Endothelial cell of umbilical vein (primary cell): ENCODE measurements around the gene FPGS. TPM values are rescaled to one million over a fixed set of nuclear protein-coding genes. Genes with fewer than 3 reads are reported as not detected.

Experiments used
- BruUV-seq: library from RNA; stranded (reverse); fragments of 400-500 nt; replicated peaks from 2 replicates; lab custom pipeline; 2021; lab: Mats Ljungman, UMichigan
- CTCF ChIA-PET: fragments of 300-600, 350-600 bp; sonication (Branson Sonifier 250); formaldehyde crosslinking; loops from one replicate; lab custom pipeline; 2021; ENCODE audit warnings: antibody characterized with exemption, inconsistent platforms; lab: Charles Lee
- POLR2A ChIA-PET: fragments of 300-600, 350-600 bp; sonication (Branson Sonifier 250); formaldehyde crosslinking; loops from one replicate; lab custom pipeline; 2021; ENCODE audit warnings: antibody characterized with exemption, inconsistent platforms; lab: Charles Lee
- DNase-seq: peaks from one replicate; pipeline ENCODE4 v3.0.0-alpha.2; 2011; ENCODE audit warnings: low read depth, low spot score
- FAIRE-seq: peaks from 2 replicates; lab custom pipeline; 2011; peaks lifted over from hg19 to GRCh38; lab: Jason Lieb, UNC
- H2AFZ ChIP-seq: 2 replicates; pipeline ENCODE4 v1.6.0; 2012; ENCODE audit warnings: low read depth, low read length, control low read depth, inconsistent platforms
- H3K27ac ChIP-seq: 2 replicates; pipeline ENCODE4 v1.5.1; 2011; ENCODE audit warnings: low read depth, mild to moderate bottlenecking, control low read depth, low read length, moderate library complexity; ENCODE audit not compliant: insufficient read depth
- H3K27me3 ChIP-seq, 2 experiments: 2 replicates each; pipeline versions ENCODE4 v1.6.0 to v1.6.1; 2011; ENCODE audit warnings: low read length in 2 of 2, mixed read lengths in 1 of 2; ENCODE audit not compliant: control insufficient read depth in 2 of 2, insufficient read depth in 2 of 2
- H3K36me3 ChIP-seq, 2 experiments: 2 replicates in 1 of 2; 3 replicates in 1 of 2; pipeline ENCODE4 v1.5.1; 2011; ENCODE audit warnings: low read length in 2 of 2, mild to moderate bottlenecking in 1 of 2, moderate library complexity in 1 of 2; ENCODE audit not compliant: control insufficient read depth in 2 of 2, insufficient read depth in 2 of 2; ENCODE audit errors: extremely low read depth in 1 of 2
- H3K4me1 ChIP-seq: 3 replicates; pipeline ENCODE4 v1.5.1; 2011; ENCODE audit warnings: mild to moderate bottlenecking, low read length; ENCODE audit not compliant: control insufficient read depth, insufficient read depth; ENCODE audit errors: extremely low read depth
- H3K4me2 ChIP-seq: 2 replicates; pipeline ENCODE4 v1.6.1; 2011; ENCODE audit warnings: low read length, control low read depth, mixed read lengths; ENCODE audit not compliant: insufficient read depth
- H3K4me3 ChIP-seq, 3 experiments: fragments of 200-600 bp in 1 of 3; sonication (generic), shearing (Covaris generic) in 1 of 3; replicated peaks in 1 of 3; 2 replicates each; pipeline ENCODE4 v1.5.1; 2011 to 2016; ENCODE audit warnings: control low read depth in 3 of 3, low read length in 3 of 3, mild to moderate bottlenecking in 2 of 3, inconsistent platforms in 1 of 3, low read depth in 1 of 3, moderate library complexity in 1 of 3; ENCODE audit not compliant: insufficient read depth in 1 of 3
- H3K79me2 ChIP-seq: 2 replicates; pipeline ENCODE4 v1.6.0; 2012; ENCODE audit warnings: low read length, inconsistent platforms; ENCODE audit not compliant: control insufficient read depth, insufficient read depth
- H3K9ac ChIP-seq: replicated peaks from 2 replicates; pipeline ENCODE3; 2011; ENCODE audit warnings: low read length, control low read depth; ENCODE audit not compliant: insufficient read depth; ENCODE audit errors: extremely low read depth
- H3K9me1 ChIP-seq: replicated peaks from 3 replicates; pipeline ENCODE4 v1.6.0; 2011; ENCODE audit warnings: mild to moderate bottlenecking, low read length; ENCODE audit not compliant: control insufficient read depth, insufficient read depth; ENCODE audit errors: extremely low read depth
- H3K9me3 ChIP-seq: replicated peaks from 2 replicates; pipeline ENCODE4 v1.5.1; 2012; ENCODE audit warnings: low read length, inconsistent platforms; ENCODE audit not compliant: control insufficient read depth, insufficient read depth
- H4K20me1 ChIP-seq: replicated peaks from 2 replicates; pipeline ENCODE3; 2011; ENCODE audit warnings: mild to moderate bottlenecking, low read length; ENCODE audit not compliant: control insufficient read depth, insufficient read depth; ENCODE audit errors: extremely low read depth
- EZH2 ChIP-seq: IDR thresholded peaks from 2 replicates; pipeline ENCODE4 v1.6.1; 2012; ENCODE audit warnings: borderline replicate concordance, low read depth, mild to moderate bottlenecking, moderate library complexity, low read length, inconsistent platforms; ENCODE audit not compliant: severe bottlenecking
- FOS ChIP-seq: IDR thresholded peaks from 2 replicates; pipeline ENCODE4 v1.6.1; 2011; ENCODE audit warnings: mild to moderate bottlenecking, low read length, moderate library complexity, borderline replicate concordance; ENCODE audit not compliant: insufficient read depth
- GATA2 ChIP-seq: IDR thresholded peaks from 2 replicates; pipeline ENCODE4 v1.7.0; 2011; ENCODE audit warnings: low read depth, mild to moderate bottlenecking, moderate library complexity, mixed read lengths, low read length; ENCODE audit not compliant: insufficient read length, insufficient read depth
- JUN ChIP-seq: IDR thresholded peaks from 2 replicates; pipeline ENCODE4 v1.6.1; 2011; ENCODE audit warnings: borderline replicate concordance, low read depth; ENCODE audit not compliant: insufficient read length, insufficient read depth
- MYC ChIP-seq: IDR thresholded peaks from one replicate; pipeline ENCODE4 v1.6.1; 2011; ENCODE audit warnings: mild to moderate bottlenecking, low read depth, low read length
- POLR2AphosphoS5 ChIP-seq: IDR thresholded peaks from 2 replicates; pipeline ENCODE4 v1.6.1; 2012; ENCODE audit warnings: low read depth, mild to moderate bottlenecking, control low read depth, low read length, moderate library complexity; ENCODE audit not compliant: insufficient read depth
- dilution Hi-C: fragments of 300-500 bp; cut with MboI; formaldehyde crosslinking; loops from one replicate; pipeline ENCODE4 v1.15.0; 2019; ENCODE audit warnings: low sequenced_read_pairs; ENCODE audit not compliant: extremely low pct_ligation_motif_present
- intact Hi-C: fragments of 100-400 bp; cut with micrococcal nuclease; formaldehyde crosslinking; loops from one replicate; pipeline ENCODE4 v1.10.0; 2022
- polyA plus RNA-seq, 4 experiments: library from polyadenylated mRNA; depleted of rRNA in 3 of 4; stranded (reverse) in 3 of 4; unstranded in 1 of 4; fragments of >200 nt; gene quantifications; 2 replicates each; pipeline versions ENCODE4 v1.2.1 to v1.2.3, GENCODE V29; 2011 to 2012; ENCODE audit warnings: missing spikeins in 1 of 4
- total RNA-seq: library from RNA; stranded (reverse); gene quantifications from 2 replicates; pipeline ENCODE4 v1.2.3, GENCODE V29; 2021
- TF ChIP-seq, protein P1 (sequence below): IDR thresholded peaks from 2 replicates; pipeline ENCODE4 v1.6.1; 2011; ENCODE audit not compliant: insufficient read depth, insufficient read length
- TF ChIP-seq, protein P2 (sequence below), 2 donors: IDR thresholded peaks; 1 replicate in 1 of 2; 2 replicates in 1 of 2; pipeline ENCODE4 v1.5.1; 2011; ENCODE audit warnings: low read length in 2 of 2, mild to moderate bottlenecking in 2 of 2, moderate library complexity in 2 of 2, control low read depth in 1 of 2, inconsistent platforms in 1 of 2, low read depth in 1 of 2; ENCODE audit not compliant: insufficient read depth in 1 of 2; ENCODE audit errors: extremely low read depth in 1 of 2

The FPGS gene
- total and polyA plus RNA-seq, 2 donors (not counting 3 experiments of a cell fraction or from before 2014, with no cell fraction given) = 77.7 to 90.2 TPM

DNA sequence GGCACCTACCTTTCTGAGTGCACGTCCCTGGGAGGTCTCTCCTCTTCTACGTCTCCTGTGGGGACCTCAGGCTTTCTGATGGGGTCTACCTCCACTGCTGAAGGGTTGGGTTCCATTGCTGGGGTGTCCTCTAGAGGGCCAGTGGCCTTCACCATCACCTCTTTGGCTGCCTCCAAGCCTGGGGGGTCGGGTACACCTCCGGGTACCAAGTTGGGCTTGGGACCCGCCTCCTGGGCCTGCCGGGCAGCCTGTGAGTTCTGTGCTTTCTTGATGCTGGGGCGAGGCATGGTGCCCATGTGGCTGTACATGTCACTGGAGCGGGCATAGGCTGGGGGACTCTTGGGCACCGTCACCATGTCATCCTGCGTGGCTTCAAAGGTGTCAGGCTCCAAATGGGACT is 28.7 kb upstream of the FPGS start:
- POLR2A ChIA-PET = no interaction called here
- no peak for TF ChIP-seq EZH2
- no peak for TF ChIP-seq GATA2
- TF ChIP-seq JUN = no peak
- TF ChIP-seq, protein P1, sequence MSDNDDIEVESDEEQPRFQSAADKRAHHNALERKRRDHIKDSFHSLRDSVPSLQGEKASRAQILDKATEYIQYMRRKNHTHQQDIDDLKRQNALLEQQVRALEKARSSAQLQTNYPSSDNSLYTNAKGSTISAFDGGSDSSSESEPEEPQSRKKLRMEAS = no peak
- TF ChIP-seq MYC = no peak
- TF ChIP-seq, protein P2, sequence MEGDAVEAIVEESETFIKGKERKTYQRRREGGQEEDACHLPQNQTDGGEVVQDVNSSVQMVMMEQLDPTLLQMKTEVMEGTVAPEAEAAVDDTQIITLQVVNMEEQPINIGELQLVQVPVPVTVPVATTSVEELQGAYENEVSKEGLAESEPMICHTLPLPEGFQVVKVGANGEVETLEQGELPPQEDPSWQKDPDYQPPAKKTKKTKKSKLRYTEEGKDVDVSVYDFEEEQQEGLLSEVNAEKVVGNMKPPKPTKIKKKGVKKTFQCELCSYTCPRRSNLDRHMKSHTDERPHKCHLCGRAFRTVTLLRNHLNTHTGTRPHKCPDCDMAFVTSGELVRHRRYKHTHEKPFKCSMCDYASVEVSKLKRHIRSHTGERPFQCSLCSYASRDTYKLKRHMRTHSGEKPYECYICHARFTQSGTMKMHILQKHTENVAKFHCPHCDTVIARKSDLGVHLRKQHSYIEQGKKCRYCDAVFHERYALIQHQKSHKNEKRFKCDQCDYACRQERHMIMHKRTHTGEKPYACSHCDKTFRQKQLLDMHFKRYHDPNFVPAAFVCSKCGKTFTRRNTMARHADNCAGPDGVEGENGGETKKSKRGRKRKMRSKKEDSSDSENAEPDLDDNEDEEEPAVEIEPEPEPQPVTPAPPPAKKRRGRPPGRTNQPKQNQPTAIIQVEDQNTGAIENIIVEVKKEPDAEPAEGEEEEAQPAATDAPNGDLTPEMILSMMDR (IDR thresholded peaks at IDR 0.05; ENCODE audit: extremely low read depth in 1 of 2, insufficient read depth in 1 of 2, low read depth in 1 of 2, low read length in 2 of 2) = no peak
- TF ChIP-seq FOS = no peak
- no peak for TF ChIP-seq POLR2AphosphoS5
- DNase-seq = no peak
- no peak overlapping the region for H3K4me2 ChIP-seq
- intact Hi-C loops = no loop called here
- dilution Hi-C loops = no loop called here
- no peaks in the 10 kb centered on the region for H3K9me3 ChIP-seq
- no peak overlapping the region for H3K27ac ChIP-seq
- CTCF ChIA-PET = interaction anchor here (1.3 kb wide), 1 partner anchor 10 kb away, joined by 3 read pairs; no protein-coding TSS in a partner anchor
- no peaks in the 10 kb centered on the region for H3K36me3 ChIP-seq
- H2AFZ ChIP-seq = no peak overlapping the region
- no peak for FAIRE-seq
- no peak overlapping the region for H3K9ac ChIP-seq
- BruUV-seq = no TSS peak
- H3K4me3 ChIP-seq = no peak overlapping the region
- peaks cover 13% of the 10 kb centered on the region for H3K4me1 ChIP-seq
- no peaks in the 10 kb centered on the region for H4K20me1 ChIP-seq
- no peaks in the 10 kb centered on the region for H3K9me1 ChIP-seq
- H3K27me3 ChIP-seq = no peaks in the 10 kb centered on the region
- peaks cover 16% of the 10 kb centered on the region for H3K79me2 ChIP-seq
